Measurements from ENCODE around the gene GADD45B.

The GADD45B gene

DNA sequence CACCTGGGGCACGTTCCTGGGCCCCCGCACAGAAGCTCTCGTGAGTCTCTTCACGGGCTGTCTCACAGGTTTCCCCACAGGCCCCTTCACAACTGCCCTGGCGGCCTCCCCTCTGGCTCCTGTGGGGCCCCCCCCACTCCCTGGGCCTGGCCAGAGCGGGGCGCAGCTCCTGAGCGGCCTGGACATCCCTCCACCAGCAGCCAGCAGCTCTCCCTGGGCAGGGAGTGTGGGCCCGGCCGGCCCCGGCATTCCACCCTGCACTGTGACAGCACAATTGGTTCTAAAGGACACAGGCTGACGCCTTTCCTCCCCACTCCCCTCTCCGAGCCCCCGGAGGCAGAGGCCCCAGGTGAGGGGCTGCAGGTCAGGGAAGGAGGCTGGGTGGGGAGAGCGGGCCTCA is 39.0 kb upstream of the GADD45B start:
- DNase-seq (ENCODE audit: low spot score): no peak
- TF ChIP-seq, protein P1, sequence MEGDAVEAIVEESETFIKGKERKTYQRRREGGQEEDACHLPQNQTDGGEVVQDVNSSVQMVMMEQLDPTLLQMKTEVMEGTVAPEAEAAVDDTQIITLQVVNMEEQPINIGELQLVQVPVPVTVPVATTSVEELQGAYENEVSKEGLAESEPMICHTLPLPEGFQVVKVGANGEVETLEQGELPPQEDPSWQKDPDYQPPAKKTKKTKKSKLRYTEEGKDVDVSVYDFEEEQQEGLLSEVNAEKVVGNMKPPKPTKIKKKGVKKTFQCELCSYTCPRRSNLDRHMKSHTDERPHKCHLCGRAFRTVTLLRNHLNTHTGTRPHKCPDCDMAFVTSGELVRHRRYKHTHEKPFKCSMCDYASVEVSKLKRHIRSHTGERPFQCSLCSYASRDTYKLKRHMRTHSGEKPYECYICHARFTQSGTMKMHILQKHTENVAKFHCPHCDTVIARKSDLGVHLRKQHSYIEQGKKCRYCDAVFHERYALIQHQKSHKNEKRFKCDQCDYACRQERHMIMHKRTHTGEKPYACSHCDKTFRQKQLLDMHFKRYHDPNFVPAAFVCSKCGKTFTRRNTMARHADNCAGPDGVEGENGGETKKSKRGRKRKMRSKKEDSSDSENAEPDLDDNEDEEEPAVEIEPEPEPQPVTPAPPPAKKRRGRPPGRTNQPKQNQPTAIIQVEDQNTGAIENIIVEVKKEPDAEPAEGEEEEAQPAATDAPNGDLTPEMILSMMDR (IDR thresholded peaks at IDR 0.05; ENCODE audit: extremely low read depth, missing control alignments): no peak

DNA sequence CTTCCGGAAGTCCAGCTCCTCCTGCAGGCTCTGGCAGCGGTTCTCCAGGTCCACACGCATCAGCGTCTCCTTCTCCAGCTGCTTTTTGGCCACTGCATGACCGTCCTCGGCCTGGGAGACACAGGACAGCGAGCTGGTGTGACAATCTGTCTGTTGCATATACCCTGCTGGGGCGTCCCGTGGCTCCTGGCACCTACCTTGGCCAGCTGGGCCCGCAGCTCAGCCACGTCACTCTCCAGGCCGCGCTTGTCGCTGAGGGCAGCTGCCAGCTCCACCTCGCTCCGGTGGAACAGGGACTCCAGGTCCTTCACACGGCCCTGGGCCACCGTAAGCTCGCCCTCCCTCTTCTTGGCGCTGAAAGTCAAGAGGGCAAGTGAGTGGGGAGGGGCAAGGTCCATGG is 37.7 kb upstream of the GADD45B start:
- TF ChIP-seq, protein P1 (IDR thresholded peaks at IDR 0.05; ENCODE audit: extremely low read depth, missing control alignments): no peak
- no peak for DNase-seq (ENCODE audit: low spot score)

DNA sequence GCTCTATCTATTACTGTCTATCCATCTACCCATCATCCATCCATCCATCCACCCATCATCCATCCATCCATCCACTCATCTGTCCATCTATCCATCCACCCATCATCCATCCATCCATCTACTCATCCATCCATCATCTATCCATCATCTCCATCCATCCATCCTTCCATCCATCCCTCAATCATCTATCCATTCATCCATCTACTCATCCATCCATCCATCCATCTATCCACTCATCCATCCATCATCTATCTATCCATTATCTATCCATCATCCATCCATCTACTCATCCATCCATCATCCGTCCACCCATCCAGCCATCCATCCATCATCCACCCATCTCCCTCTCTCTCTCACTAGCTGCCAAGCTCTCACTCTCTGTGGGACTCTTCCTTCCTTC is 35.4 kb upstream of the GADD45B start:
- DNase-seq (ENCODE audit: low spot score): no peak
- TF ChIP-seq, protein P1 (IDR thresholded peaks at IDR 0.05; ENCODE audit: extremely low read depth, missing control alignments): no peak

DNA sequence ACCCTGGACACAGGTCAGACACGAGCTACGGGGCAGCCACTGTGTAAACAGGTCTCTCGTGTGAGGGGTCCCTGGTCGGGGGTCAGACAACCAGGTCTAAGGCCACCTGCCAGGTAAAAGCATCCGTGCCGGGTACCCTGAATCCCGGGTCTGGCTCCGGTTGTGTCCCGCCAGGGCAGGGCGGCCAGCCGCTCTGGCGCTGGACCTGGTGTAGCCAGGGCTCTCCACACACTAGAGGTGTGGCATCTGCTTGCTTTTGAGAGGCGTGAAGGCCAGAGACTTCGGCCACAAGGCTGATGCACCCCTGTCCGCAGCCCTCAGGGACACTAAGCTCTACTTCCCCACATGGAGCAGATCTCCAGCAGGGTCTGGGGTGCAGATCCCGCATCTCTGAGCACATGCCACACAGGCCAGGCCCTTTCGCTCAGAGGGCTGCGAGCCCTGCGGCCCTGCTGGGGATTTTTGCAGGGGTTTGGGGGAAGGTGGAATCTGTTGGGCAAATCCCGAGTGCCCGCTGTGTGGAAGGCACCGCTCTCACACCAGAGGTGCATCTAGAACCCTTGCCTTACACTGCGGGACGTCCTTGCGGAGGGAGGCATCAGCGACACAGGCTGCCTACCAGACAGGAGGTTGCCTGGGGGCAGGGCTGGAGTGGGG is 34.7 kb upstream of the GADD45B start:
- TF ChIP-seq, protein P1 (IDR thresholded peaks at IDR 0.05; ENCODE audit: extremely low read depth, missing control alignments): no peak
- DNase-seq (ENCODE audit: low spot score): no peak

DNA sequence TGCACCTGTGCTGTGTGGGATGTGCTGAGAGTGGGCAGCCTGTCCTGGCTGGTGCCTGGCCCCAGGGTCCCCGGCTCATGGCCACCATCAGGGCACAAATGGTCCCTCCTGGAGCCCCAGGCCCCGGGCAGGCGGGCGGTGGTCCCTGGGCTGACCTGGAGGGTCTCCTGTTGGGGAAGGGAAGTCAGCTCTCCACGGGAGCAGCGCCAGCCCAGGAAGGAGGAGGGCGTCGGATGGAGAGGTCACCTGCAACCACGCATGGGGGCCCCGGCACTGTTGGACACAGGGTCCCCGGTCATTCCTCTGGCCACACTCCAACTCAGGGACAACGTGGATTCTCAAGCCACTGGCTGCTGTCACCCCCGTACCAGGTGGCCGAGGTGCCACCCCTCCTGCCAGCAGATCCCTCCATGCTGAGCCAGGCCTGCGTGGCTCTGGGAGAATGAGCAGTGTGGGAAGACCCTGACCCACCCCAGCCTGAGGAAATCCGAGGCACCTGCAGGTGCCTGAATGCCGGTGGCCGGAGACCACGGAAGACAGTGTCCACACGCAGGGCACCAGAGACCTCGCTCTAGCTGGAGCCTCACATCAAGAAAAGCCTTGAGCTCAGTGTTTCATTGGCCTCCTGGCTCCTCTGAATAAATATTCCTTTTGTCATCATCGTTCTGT is 32.7 kb upstream of the GADD45B start:
- TF ChIP-seq, protein P1 (IDR thresholded peaks at IDR 0.05; ENCODE audit: extremely low read depth, missing control alignments): no peak
- DNase-seq (ENCODE audit: low spot score): no peak

DNA sequence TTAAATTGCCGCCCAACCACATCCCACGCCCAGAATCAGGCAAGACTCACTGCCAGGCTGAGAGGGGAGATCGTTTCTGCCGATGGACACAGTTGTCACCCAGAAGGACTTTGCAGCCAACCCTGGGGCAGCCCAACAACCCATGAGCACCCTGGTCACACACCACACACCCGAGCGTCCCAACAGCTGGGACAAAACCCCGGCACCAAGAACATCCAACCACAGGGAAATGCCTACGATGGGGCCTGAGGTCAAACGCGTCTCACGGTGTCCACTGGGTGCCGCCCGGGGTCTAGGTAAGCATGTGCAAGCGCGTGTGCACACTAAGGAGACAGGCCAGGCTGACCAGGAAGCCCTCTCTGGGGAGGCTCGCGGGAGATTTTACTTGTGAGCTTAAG is 32.1 kb upstream of the GADD45B start:
- TF ChIP-seq, protein P1 (IDR thresholded peaks at IDR 0.05; ENCODE audit: extremely low read depth, missing control alignments): no peak
- DNase-seq (ENCODE audit: low spot score): no peak

DNA sequence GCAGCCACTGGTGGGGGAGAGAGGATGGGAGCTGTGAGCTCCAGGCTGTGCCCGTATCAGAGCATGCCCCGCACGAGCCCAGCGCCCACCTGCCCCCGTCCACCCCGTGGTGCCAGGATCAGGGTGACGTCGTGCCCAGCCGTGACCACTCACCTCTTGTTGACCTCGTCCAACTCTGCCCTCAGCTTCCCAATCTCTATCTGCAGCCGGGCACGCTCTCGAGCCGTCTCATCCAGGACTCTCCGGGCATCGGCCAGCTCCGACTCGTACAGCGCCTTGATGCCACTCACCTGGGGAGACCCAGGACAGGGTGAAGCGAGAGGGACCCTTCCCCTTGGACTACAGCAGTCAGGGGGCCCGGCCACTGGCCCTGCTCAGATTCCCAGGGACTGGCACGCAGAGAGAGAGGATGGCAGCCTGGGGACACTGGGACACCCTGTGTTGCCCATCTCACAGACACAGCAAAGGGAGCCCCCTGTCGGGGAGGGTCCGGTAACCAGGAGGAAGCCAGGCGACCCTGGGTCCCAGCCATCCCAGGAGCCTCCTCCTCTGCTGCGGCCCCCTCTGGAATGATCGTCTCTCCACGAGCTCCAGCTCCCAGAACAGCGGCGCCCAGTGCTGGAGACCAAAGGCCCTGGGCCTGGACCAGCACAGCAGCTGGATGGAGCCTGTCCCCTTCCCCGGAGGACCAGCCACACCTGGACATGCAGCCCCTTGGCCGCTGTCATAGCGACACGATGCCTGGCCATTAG is 31.5 kb upstream of the GADD45B start:
- DNase-seq (ENCODE audit: low spot score): no peak
- TF ChIP-seq, protein P1 (IDR thresholded peaks at IDR 0.05; ENCODE audit: extremely low read depth, missing control alignments): no peak

All from GM20000 (cell line).